Activated CD8-positive, alpha-beta memory T cell treated with anti-CD3 and anti-CD28 coated beads for 4 hours (primary cell): ENCODE results near the gene PDE1A.

Source experiments
- DNase-seq, 2 donors: peaks; one replicate each; pipeline ENCODE4 v3.0.0-alpha.2; 2020; ENCODE audit warnings: low read depth in 2 of 2

The PDE1A gene

GRCh38 chr2:182133195-182133891 is 293.5 kb downstream of the PDE1A start:
- DNase-seq: no peak

GRCh38 chr2:182132605-182133004 is 294.2 kb downstream of the PDE1A start:
- DNase-seq: no peak

GRCh38 chr2:182128821-182129707 is 297.8 kb downstream of the PDE1A start:
- DNase-seq: no peak

GRCh38 chr2:182117196-182117595 is 309.6 kb downstream of the PDE1A start:
- DNase-seq: no peak

GRCh38 chr2:182116774-182117173 is 310.1 kb downstream of the PDE1A start:
- DNase-seq: no peak

- no peak for DNase-seq
Measured at GRCh38 chr2:182115258-182115657, 311.6 kb downstream of the PDE1A start.

GRCh38 chr2:182113334-182113733 is 313.5 kb downstream of the PDE1A start:
- no peak for DNase-seq

GRCh38 chr2:182110347-182110746 is 316.5 kb downstream of the PDE1A start:
- no peak for DNase-seq

- DNase-seq: no peak
Measured at GRCh38 chr2:182103526-182103925, 323.3 kb downstream of the PDE1A start.

- DNase-seq: no peak
Measured at GRCh38 chr2:182101263-182101662, 325.6 kb downstream of the PDE1A start.

GRCh38 chr2:182098648-182099047 is 328.2 kb downstream of the PDE1A start:
- DNase-seq: no peak

- no peak for DNase-seq
Measured at GRCh38 chr2:182097571-182098164, 329.2 kb downstream of the PDE1A start.

- DNase-seq: no peak
Measured at GRCh38 chr2:182090486-182090885, 336.4 kb downstream of the PDE1A start.
